Lung microvascular endothelial cell (primary cell): ENCODE results near the gene ARHGAP22. TPM values are rescaled to one million over a fixed set of nuclear protein-coding genes. Genes with fewer than 3 reads are reported as not detected.

Source experiments
- DNase-seq, 2 donors: peaks; one replicate each; pipeline versions ENCODE4 v3.0.0 to v3.0.0-alpha.2; 2010; ENCODE audit warnings: low read depth in 2 of 2
- total RNA-seq: library from RNA; depleted of rRNA; stranded (reverse); fragments of >200 nt; gene quantifications from 2 replicates; pipeline ENCODE4 v1.2.1, GENCODE V29; 2014

The ARHGAP22 gene
- total RNA-seq, 1 donor from 2014 or later: 1.4 TPM

GRCh38 chr10:48554246-48554645 lies 50.6 kb downstream of the ARHGAP22 start:
- no peak for DNase-seq

DNA sequence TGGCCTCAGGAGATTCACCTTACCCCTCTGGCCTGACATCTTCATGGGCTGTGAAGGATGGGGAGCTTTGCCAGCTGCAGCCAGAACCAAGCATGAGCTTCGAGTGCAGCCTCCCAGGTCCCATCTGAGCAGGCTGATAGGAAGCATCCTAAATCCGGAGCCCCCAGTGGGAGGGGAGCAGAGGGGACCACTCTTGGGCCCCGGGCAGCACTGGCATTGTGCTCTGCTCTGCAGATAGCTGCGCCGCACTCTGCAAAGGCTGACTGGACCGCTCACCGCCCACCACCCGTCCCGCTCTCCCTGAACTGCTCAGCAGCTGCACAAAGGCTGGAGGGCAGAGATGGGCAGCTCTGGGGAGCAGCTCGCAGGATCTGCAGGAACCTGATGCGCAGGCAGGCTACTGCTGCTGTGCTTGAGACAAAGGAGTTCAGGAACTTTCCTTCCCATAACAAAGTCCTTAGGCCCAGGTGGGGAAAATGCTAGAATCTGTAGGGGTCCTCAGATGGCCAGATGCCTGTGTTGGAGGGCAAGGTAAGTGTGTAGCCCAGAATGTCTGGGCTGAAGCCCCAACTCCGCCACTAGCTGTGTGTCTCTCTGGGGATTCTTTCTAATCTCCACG lies 51.8 kb downstream of the ARHGAP22 start:
- DNase-seq: no peak

GRCh38 chr10:48551861-48552591 lies 52.8 kb downstream of the ARHGAP22 start:
- peak; percentile 58 to 71 for DNase-seq

DNA sequence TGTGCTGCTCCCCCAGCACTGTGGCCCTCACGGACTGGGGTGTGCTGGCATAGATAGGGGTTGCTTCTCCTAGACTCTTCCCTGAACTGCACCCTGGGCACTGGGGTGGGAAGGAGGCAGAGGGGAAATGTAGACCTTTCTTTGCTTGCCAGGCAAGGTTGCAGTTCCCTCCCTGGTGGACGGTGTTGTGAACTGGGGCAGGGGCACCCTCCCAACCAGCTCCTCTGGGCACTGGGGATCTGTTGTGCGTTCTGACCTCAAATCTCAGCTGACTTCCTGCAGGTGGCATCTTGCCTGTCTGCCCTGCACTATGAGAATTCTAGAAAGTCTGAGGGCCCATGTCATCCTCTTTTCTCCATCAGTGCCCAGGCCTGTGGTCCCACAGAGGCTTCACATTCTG lies 53.9 kb downstream of the ARHGAP22 start:
- no peak for DNase-seq

DNA sequence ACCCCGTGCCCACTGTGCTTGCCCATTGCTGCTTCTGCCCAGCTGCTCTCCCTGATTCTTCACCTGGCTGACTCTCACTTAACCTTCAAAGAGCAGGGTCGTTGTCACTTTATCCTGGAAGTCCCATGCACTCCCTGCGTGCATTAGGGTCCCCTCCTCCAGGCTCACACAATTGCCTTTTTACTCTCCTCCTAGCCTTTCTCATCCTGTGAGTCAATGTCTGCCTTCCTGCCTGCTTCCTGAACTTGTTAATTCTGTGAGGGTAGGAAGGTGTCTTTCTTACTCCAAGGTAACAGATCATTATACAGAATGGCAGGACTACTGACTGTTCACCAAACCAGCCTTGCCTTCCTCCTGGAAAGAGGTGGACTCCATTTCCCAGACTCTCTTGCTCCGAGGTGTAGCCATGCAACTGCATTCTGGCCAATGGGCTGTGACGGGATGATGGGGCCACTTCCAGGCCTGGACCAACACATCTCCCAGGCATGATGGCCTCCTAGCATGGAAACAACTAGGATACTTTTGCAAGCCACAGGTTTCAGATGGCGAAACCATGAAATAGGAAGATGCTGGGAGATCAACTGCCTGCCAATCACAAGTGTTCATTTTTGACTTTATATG lies 54.7 kb downstream of the ARHGAP22 start:
- DNase-seq: peak in 1 of 2 donors; percentile 71

- DNase-seq: no peak
These were observed 55.6 kb downstream of the ARHGAP22 start for GRCh38 chr10:48549236-48549635.

DNA sequence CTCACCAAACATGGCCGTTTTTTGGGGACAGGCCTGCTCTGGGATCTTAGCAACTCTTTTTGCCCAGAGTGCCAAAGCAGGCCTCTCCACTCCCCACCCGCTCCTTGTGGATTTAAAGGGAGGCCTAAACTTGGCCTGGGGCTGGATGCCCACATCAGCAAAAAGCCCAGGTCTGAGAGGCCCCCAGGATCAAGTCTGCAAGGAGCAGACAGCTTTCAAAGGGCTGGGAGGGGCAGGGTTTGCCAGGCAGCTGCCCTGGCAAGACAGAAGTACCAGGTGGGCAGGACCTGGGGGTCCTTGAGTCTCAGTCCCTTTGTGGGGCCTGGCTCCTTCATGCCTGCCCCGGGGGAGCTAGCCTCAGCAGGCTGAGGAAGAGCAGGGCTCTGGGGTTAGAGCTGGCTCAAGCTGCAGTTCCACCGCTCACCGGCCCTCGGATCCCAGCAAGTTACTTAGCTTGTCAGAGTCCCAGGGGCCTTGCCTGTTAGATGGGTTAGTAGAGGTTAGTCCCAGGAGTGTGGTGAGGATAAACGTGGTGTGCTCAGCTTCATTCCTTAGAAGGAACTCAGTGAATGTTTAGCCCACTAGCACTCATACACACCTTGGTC lies 56.2 kb downstream of the ARHGAP22 start:
- no peak for DNase-seq

DNA sequence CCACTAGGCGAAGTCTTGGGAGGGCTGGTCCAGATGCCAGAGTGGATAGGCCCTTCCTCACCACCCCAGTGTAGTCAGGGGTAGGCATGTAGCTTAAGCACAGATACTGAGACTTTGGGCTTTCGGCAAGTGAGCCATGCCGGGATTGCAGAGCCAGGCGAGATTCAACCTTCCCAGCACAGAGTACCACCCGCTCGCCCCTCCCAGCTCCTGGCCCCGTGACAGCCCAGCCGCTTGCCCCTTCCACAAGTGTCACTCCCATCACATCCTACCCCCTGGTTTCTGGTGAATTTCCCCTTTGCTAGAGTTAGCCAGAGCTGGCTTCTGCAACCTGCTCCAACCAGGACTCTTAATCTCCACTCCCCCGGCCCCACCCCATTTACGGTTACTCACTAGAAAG lies 56.9 kb downstream of the ARHGAP22 start:
- no peak for DNase-seq

- no peak for DNase-seq
These were observed 57.6 kb downstream of the ARHGAP22 start for GRCh38 chr10:48547061-48547895.

- DNase-seq: no peak
These were observed 59.3 kb downstream of the ARHGAP22 start for GRCh38 chr10:48545462-48546145.

DNA sequence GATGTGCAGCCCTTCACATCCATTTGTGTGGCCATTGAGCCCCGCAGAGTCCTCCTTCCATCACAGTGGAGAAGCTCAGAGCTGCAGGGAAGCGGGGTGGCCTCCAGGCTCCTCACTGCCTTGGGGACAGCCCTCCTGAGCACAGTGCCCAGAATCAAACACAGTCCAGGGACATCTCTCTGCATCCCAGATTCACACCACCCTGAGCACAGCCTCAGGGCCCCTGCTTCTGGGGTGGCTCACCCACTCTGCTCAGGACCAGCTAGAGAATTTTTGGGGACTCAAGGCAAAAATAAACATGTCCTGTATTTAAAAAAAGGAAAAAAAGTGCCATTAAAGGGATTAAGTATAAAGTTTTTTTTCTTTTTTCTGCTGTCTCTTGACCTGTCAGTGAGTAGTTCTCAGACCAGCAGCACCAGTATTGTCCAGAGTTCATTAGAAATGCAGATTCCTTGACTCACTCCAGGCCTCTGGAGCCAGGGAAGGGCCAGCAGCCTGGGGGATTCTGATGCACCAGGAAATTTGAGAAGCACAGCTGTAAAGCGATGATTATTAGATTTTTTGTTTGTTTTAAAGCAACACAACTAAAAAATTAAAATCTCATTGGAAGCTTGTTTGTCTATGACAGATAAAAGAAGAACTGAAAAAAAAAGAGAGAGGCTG lies 61.6 kb downstream of the ARHGAP22 start:
- no peak for DNase-seq

DNA sequence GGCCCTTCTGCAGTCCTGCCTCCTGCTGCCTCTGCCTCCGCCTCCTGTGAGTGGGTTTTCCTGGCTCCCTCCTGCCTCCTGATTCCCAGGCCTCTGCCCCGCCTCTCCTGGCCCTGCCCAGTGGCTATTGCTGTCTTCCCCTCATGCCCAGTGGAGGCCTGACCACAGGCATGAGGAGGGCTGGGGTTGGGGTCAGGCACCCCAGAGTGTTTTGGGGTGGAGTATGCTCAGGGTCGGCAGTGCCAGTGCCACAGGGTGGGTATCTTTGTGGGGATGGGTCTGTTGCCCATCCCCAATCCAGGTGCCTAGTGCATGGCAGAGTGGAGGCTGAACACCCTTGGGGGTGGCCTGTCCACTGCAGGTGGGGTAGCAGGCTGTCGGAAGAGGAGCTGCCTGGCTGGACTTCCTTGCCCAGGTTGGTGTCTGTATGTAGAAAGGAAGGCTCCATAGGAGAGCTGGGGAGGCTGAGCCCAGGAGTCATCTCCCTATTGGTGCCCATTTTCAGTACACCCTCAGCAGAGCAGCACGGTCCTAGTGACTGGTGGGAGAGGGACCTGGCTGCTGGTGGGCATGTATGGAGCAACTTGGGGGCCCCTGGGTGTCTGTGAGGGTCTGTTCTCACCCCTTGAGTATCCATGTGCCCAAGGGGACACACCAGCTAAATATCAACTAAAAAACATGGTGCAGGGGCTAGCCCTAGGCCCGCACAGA lies 62.2 kb downstream of the ARHGAP22 start:
- DNase-seq: no peak

DNA sequence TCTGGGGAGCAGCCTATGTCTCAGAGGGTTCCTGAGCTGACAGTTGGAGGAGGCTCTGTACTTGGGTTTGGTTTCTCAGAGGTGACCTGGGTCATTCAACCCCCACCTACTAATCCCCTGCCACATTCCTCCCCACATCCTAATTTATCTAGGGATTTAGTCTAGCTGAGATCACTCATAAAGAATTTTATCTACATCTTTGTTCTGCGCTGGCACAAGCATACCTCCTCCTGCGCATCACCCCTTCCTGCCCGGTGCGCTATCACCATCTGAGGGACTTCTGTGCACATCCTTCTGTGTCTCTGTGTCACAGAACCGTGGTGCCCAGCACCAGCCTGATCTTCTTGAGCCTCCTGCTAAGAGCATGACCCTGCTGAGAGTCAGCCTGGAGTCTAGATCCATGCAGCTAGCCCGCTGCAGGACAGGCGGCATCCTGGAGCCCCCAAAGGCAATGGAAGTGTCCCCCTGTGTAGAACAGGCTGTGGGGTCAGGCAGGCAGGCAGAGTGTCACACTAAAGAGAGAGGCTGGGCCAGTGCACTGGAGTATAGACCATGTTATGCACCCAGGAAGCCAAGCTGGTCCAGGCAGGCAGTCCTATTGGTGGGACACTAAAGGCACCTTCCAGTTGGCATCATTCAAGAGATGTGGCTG lies 63.6 kb downstream of the ARHGAP22 start:
- no peak for DNase-seq

GRCh38 chr10:48538611-48539010 lies 66.3 kb downstream of the ARHGAP22 start:
- DNase-seq: no peak

DNA sequence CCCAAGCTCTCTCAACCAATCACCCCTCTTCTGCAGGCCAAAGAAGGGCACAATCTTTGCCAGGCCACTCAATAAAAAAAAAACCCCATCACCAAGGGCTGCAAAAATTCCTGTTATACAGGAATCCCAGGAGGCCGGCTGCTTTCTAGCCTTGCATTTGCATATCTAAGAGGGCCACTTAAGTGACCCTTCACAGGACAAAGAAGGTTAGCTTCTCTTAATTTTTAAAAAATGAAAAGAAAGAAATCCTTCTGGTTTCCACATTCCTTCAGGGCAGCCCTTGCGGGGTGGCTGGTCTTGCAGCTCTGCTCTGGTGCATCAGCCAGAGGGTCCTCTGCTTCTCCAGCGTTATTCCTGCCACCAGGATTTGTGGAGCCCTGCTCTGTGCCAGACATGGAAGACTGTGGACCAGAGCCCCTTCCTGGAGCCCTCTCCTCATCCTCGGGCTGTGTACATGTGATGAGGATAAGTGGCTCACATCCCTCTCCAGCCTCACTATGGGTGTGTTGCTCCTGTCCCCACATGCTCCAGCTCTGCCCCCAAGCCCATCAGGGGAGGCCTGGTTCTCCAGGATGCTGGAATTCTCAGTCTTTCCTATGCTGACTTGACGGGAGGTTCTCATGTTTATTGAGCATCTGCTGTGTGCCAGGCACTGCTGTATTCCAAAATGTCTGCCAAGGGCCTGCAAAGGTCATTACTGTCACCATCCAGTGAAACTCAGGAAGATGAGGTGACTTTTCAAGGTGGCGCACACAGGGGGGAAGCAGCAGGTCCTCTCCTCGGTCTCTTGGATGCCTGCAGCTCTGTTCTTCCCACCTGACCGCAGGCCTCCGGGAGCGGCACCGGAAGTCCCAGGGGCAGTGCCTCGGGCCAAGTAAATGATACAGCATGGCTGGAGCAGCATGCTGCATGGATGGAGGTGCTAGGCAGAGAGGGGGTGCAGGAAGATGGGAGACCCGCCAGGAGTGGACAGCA lies 67.7 kb downstream of the ARHGAP22 start:
- DNase-seq: no peak

DNA sequence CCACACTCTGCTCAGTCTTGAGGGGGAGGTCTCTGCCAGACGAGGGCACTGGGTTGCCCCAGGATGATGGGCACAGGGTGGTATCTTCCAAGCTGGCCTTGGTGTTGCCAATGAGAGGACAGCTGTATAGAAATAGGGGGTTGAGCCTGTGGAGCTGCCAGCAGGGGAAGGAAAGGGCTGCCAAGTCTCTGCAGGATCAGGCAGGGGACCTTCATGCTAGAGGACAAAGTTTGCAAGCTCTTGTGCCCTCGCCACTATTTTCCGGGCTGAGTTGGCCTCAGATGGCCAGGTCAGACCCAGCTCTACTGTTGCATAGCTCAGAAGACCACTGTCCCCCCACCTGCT lies 68.7 kb downstream of the ARHGAP22 start:
- no peak for DNase-seq

DNA sequence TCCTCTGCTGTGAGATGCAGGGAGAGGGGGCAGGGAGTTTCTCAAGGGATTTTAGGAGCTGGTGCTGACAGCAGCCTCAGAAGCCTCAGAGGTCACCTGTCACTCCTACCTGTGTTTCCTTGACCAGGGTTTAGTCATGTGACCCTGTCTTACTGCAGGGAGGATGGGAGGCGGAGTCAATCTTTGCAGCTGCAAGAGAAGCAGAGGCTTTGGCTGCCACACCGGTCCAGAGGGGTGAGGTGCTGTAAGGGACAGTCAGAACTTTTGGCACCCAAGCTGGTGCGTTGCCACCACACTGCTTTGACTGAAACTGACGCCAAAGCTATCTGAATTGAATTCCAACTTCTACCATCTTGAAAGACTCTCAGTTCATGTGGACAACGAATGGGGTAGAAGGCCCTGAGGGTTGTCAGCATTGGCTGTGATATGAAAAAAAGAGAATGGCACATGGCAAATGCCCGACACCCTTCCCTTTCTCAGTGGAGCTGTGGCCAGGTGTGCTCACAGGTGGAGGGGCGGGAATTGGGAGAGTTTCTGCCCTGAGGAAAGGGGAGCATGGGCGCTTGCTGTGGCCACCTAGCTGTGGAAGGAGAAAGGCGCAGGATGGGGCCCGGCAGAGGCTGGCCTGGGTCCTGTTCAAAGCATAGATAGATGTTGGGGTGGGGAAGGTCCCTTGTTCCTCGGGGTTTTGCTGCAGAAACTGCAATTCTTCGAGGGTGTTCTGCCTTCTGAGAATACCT lies 69.3 kb downstream of the ARHGAP22 start:
- DNase-seq: no peak
